Pulmonary artery endothelial cell (primary cell): Measurements from ENCODE around the gene SSBP1. TPM values are rescaled to one million over a fixed set of nuclear protein-coding genes. Genes with fewer than 3 reads are reported as not detected.
"Not testable (repeated sequence)": the region's sequence is repeated elsewhere in the genome, so short reads cannot be mapped to it uniquely, and the experiment has no call there.

Experiments used
- DNase-seq: peaks from one replicate; pipeline ENCODE4 v3.0.0-alpha.2; 2011; ENCODE audit warnings: low read depth, low spot score
- total RNA-seq: library from RNA; depleted of rRNA; stranded (reverse); fragments of >200 nt; gene quantifications from 2 replicates; pipeline ENCODE4 v1.2.3, GENCODE V29; 2014

Gene SSBP1
- total RNA-seq, 1 donor from 2014 or later: 200 TPM

GRCh38 chr7:141770083-141770583 lies 32.0 kb downstream of the SSBP1 start:
- DNase-seq: not testable (repeated sequence)

- DNase-seq: no peak
These were observed 38.2 kb downstream of the SSBP1 start, which contains the start of gene TAS2R4 for GRCh38 chr7:141776374-141776773. TSS of gene TAS2R4 (plus strand) at chr7:141776674. CDS start at chr7:141778489, 1,815 bp downstream.

DNA sequence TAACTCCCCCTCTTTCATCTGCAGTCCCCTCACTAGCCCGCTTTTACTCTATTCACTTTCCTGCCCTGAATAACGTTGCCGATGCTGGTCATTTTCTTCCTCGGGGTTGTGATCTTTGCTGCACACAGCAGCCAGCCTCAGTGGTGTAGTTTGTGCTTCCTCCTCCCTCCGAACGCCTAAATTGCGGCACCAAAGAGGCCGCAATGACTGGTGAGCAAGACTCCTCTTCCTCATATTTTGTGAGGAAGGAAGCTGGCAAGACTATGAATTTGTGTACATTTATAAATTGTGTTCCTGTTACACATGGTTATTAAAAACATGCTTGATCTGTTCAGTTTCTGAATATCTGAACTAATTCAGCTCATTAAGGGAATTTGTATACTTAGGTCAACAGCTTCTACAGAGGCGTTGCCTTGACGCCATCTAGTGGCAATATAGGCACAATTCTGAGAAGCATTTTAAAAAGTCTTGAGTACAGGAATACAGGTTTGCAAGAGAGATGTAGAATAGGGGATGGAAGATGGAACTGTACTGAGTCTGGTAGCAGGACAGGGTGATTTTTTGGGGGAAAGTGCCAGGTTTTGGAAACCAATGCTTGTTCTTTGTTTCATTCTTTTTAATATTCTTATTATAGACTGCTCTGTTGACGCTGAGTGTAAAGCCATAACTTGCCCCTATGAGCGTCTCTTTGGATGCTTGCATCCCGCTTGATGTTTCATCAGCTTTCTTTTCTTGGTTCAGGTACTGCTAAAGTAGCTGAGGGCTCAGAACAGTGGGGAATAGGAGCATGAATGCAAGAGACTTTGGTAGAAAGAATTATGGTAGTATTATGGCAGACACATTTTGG lies 47.8 kb downstream of the SSBP1 start:
- DNase-seq: peak; percentile 57

DNA sequence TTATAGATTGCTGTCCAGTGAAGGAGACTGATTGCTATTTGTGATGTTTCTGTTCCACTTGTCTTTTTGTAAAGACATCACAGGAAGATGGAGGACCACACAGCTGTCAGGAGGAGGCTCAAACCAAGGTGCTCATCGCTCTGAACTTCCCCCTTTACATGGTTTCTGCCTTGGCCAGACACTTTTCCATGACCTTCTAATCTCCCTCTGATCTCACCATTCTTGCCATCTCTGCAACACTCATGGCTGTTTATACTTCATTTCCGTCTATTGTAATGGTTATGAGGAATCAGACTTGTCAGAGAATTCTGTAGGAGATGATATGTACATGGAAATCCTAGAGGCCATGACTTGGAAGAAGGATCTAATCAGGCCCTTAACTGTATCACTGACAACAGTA lies 50.1 kb downstream of the SSBP1 start:
- DNase-seq: peak; percentile 73

- DNase-seq: no peak
These were observed 51.8 kb downstream of the SSBP1 start, which contains the start of gene TAS2R5 for GRCh38 chr7:141789917-141790316. TSS of gene TAS2R5 (plus strand) at chr7:141790217. CDS start at chr7:141790362, 145 bp downstream.

DNA sequence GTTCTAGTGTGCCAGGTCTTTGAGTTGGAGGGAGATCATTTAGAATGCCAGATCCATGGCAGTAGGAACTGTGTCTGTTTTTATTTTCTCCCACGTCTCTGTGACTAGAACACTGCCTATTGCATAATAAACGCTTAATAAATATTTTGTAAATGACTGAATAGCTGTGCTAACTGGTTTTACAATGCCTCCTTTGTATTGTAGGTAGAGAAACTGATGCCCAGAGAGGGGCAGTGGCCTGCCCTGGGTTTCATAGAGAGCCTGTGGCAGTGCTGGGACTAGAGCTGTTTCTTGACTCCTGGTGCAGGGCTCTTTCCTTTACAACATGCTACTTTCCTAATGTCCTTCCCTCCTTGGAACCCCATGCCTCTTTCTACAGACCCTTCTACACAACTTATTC lies 54.4 kb downstream of the SSBP1 start:
- DNase-seq: no peak

Other genes with a start within 250 kb of the SSBP1 start
- gene AGK, start 186.9 kb upstream of the SSBP1 start, total RNA-seq: 27.1 and 28.5 TPM in 2 replicates
- 33.9 and 38.3 TPM in 2 replicates for gene DENND11, start 36.2 kb upstream of the SSBP1 start, total RNA-seq
- gene WEE2, start 30.0 kb upstream of the SSBP1 start, total RNA-seq: not detected in 2 replicates
- 0.46 and 1.3 TPM in 2 replicates for gene TAS2R3, start 25.7 kb downstream of the SSBP1 start, total RNA-seq
- 0.33 and 0.85 TPM in 2 replicates for gene TAS2R4, start 38.3 kb downstream of the SSBP1 start, total RNA-seq
- gene TAS2R5, start 51.9 kb downstream of the SSBP1 start, total RNA-seq: 0.53 and 0.74 TPM in 2 replicates
- not detected in 2 replicates for gene PRSS37, start 103.1 kb downstream of the SSBP1 start, total RNA-seq
- gene OR9A4, start 178.0 kb downstream of the SSBP1 start, total RNA-seq: not detected in 2 replicates
- gene CLEC5A, start 208.6 kb downstream of the SSBP1 start, total RNA-seq: not detected in 2 replicates
- gene TAS2R38, start 235.4 kb downstream of the SSBP1 start, total RNA-seq: not detected in 2 replicates